Prostate gland (tissue), 2 donors: ENCODE measurements around the gene BFSP1. TPM values are rescaled to one million over a fixed set of nuclear protein-coding genes. Genes with fewer than 3 reads are reported as not detected.

Experiments
- DNase-seq: peaks from one replicate; pipeline ENCODE4 v3.0.0-alpha.2; 2019; ENCODE audit warnings: low spot score
- H3K27ac ChIP-seq, 2 donors: fragments of 200-600 bp; sonication (generic); 2 replicates each; pipeline ENCODE4 v1.5.1; 2017 to 2019
- H3K27me3 ChIP-seq: fragments of 200-600 bp; sonication (generic); replicated peaks from 2 replicates; pipeline ENCODE4 v1.5.1; 2019; ENCODE audit not compliant: insufficient read depth
- H3K36me3 ChIP-seq, 2 donors: fragments of 200-600 bp; sonication (generic); 1 replicate in 1 of 2; 2 replicates in 1 of 2; pipeline versions ENCODE4 v1.5.1 to v1.8.1; 2017 to 2019
- H3K4me1 ChIP-seq: fragments of 200-600 bp; sonication (generic); replicated peaks from 2 replicates; pipeline ENCODE4 v1.5.1; 2019
- H3K4me3 ChIP-seq, 2 donors: fragments of 200-600 bp; sonication (generic); 2 replicates each; pipeline ENCODE4 v1.5.1; 2017 to 2019
- H3K9me3 ChIP-seq: fragments of 200-600 bp; sonication (generic); 2 replicates; pipeline ENCODE4 v1.5.1; 2017
- POLR2A ChIP-seq: fragments of 450-650 bp; IDR thresholded peaks from one replicate; pipeline ENCODE4 v1.6.1; 2016; ENCODE audit warnings: antibody characterized with exemption, mild to moderate bottlenecking
- POLR2AphosphoS5 ChIP-seq: sonication (generic); formaldehyde crosslinking; IDR thresholded peaks from one replicate; pipeline ENCODE4 v1.6.1; 2017; ENCODE audit warnings: antibody characterized with exemption
- WGBS: methylation state at CpG from one replicate; pipeline ENCODE4 v1.1.5; 2018; 5-methylcytosine and 5-hydroxymethylcytosine counted together
- intact Hi-C: fragments of 100-400 bp; cut with DNase I; formaldehyde crosslinking; loops from one replicate; pipeline ENCODE4 v1.14.2; 2022
- total RNA-seq, 2 donors: library from RNA; depleted of rRNA; stranded (reverse); fragments of >200 nt; gene quantifications; one replicate each; pipeline ENCODE4 v1.1.0, GENCODE V29; 2016
- TF ChIP-seq, protein P1 (sequence below), 4 experiments: fragments of 200-600 bp in 2 of 4; fragments of 450-650 bp in 2 of 4; sonication (generic) in 2 of 4; IDR thresholded peaks; 1 replicate in 3 of 4; 2 replicates in 1 of 4; pipeline ENCODE4 v1.5.1; 2016 to 2019; ENCODE audit warnings: antibody characterized with exemption in 4 of 4, mild to moderate bottlenecking in 2 of 4, moderate library complexity in 2 of 4

The BFSP1 gene
- total RNA-seq, 2 donors from 2014 or later, result 0.27 to 6.9 TPM

DNA sequence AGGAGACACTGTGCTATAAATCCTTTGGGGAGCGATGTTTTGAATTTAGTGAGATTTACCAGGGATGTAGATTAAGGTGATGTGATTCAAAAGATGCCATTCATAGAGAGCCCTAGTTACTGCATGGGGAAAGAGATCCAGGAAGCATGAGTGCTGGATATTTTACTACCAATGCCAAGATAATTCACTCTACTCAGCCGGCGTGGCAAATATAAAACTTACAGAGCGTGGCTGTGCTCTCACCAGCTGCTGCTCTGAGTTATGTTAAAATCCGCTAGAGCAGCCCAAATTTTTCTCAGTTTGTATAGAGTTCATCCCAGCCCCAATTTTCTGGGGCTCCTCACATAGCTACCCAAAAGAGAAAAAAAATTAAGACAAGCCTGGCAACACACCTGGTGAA, 48.6 kb downstream of the BFSP1 start:
- no peak for TF ChIP-seq POLR2A
- WGBS, result 30% methylated on average over 5 of the region's 5 CpGs
- Histone ChIP-seq H3K4me1 (no peaks in the 10 kb centered on the region), H3K9me3 (no peaks in the 10 kb centered on the region), H3K4me3 (no peak overlapping the region), H3K27ac (no peak overlapping the region), H3K36me3 (no peaks in the 10 kb centered on the region), H3K27me3 (no peaks in the 10 kb centered on the region)
- intact Hi-C loops, result no loop called here
- DNase-seq, result no peak

DNA sequence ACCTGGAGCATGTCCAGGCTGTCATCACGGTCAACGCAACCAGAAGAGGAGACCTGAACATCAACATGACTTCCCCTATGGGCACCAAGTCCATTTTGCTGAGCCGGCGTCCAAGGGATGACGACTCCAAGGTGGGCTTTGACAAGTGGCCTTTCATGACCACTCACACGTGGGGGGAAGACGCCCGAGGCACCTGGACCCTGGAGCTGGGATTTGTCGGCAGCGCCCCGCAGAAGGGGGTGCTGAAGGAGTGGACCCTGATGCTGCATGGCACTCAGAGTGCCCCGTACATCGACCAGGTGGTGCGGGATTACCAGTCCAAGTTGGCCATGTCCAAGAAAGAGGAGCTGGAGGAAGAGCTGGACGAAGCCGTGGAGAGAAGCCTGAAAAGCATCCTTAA, 49.5 kb downstream of the BFSP1 start:
- no peak for DNase-seq
- Histone ChIP-seq H3K36me3 (no peaks in the 10 kb centered on the region), H3K27me3 (no peaks in the 10 kb centered on the region), H3K4me1 (no peaks in the 10 kb centered on the region), H3K27ac (no peak overlapping the region), H3K9me3 (no peaks in the 10 kb centered on the region), H3K4me3 (no peak overlapping the region)
- WGBS, result 92% methylated on average over 16 of the region's 16 CpGs
- intact Hi-C loops, result no loop called here
- no peak for TF ChIP-seq POLR2AphosphoS5
- no peak for TF ChIP-seq POLR2A
- TF ChIP-seq, protein P1, sequence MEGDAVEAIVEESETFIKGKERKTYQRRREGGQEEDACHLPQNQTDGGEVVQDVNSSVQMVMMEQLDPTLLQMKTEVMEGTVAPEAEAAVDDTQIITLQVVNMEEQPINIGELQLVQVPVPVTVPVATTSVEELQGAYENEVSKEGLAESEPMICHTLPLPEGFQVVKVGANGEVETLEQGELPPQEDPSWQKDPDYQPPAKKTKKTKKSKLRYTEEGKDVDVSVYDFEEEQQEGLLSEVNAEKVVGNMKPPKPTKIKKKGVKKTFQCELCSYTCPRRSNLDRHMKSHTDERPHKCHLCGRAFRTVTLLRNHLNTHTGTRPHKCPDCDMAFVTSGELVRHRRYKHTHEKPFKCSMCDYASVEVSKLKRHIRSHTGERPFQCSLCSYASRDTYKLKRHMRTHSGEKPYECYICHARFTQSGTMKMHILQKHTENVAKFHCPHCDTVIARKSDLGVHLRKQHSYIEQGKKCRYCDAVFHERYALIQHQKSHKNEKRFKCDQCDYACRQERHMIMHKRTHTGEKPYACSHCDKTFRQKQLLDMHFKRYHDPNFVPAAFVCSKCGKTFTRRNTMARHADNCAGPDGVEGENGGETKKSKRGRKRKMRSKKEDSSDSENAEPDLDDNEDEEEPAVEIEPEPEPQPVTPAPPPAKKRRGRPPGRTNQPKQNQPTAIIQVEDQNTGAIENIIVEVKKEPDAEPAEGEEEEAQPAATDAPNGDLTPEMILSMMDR (IDR thresholded peaks at IDR 0.05), result no peak

DNA sequence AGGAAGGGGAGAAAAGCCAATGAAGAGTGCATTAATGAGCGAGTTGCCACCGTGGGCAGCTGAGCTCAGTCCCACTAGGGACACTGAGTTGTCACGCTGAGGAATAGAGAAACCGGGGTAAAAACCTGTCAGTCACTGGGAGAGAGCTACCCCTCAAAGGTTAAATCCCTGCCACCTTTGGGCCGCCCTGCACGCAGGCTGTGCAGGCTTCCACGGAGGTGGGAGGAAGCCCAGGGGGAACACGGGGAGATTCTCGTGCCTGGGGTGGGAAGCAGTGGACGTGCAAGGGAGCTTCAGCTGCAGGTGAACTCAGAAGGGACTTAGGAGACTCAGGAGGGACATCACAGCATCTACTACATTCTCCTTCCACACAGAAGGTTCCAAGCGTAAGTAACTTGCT, 50.5 kb downstream of the BFSP1 start:
- Histone ChIP-seq H3K4me1 (no peaks in the 10 kb centered on the region), H3K36me3 (no peaks in the 10 kb centered on the region), H3K4me3 (no peak overlapping the region), H3K27ac (no peak overlapping the region), H3K9me3 (no peaks in the 10 kb centered on the region), H3K27me3 (no peaks in the 10 kb centered on the region)
- TF ChIP-seq, protein P1 (IDR thresholded peaks at IDR 0.05), result no peak
- no peak for TF ChIP-seq POLR2A
- no peak for TF ChIP-seq POLR2AphosphoS5
- DNase-seq, result no peak
- 86% methylated on average over 11 of the region's 11 CpGs for WGBS
- intact Hi-C loops, result no loop called here

DNA sequence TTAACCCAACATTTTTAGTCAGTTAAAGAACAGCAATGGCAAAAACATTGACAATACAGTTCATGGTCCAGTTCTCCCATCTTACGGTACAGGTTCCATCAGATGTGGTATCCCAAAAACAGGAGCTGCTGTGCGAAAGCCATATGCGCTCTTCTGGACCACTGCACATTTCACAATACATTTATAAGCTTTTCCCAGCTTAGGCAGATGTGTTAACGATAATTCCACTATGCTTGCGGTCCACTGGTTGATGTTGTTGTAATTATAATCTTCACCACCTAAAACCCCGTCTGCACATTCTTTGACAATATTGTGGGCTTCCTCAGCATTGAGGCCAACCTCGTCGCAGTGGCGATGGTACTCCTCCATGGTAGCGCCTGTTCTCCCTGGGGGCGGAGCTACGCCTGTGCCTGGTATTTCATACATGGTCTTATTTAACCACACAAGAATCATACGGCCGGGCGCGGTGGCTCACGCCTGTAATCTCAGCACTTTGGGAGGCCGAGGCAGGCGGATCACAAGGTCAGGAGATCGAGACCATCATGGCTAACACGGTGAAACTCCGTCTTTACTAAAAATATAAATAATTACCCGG, 52.0 kb downstream of the BFSP1 start:
- H3K36me3 ChIP-seq, result no peaks in the 10 kb centered on the region
- intact Hi-C loops, result no loop called here
- H3K27me3 ChIP-seq, result no peaks in the 10 kb centered on the region
- TF ChIP-seq, protein P1 (IDR thresholded peaks at IDR 0.05), result no peak
- TF ChIP-seq POLR2AphosphoS5 (no peak), POLR2A (no peak)
- WGBS, result 95% methylated on average over 23 of the region's 23 CpGs
- H3K4me3 ChIP-seq, result no peak overlapping the region
- no peaks in the 10 kb centered on the region for H3K4me1 ChIP-seq
- DNase-seq, result no peak
- H3K27ac ChIP-seq, result no peak overlapping the region
- no peaks in the 10 kb centered on the region for H3K9me3 ChIP-seq

DNA sequence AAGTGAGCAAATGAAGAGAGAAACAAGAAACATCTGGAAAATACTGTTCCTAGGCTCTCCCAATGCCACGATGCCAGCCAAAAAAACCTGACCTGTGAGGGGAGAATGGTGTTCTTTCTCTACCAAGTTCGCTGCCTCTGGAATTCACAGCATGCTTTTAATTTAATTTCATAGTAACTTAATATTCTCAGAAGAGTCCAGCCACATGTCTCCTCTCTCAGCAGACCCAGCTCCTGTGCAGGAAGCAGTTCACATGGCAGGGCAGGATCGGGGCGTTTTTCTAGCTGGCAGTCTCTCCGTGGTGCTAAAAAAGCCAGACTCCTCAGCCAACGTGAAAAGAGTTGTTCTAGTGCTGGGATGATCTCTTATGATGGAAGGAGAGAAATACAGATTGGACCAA, 57.5 kb downstream of the BFSP1 start:
- no peak for DNase-seq
- H3K9me3 ChIP-seq, result no peaks in the 10 kb centered on the region
- H3K27ac ChIP-seq, result no peak overlapping the region
- H3K27me3 ChIP-seq, result no peaks in the 10 kb centered on the region
- H3K4me3 ChIP-seq, result no peak overlapping the region
- H3K36me3 ChIP-seq, result no peaks in the 10 kb centered on the region
- intact Hi-C loops, result no loop called here
- H3K4me1 ChIP-seq, result no peaks in the 10 kb centered on the region
- 54% methylated on average over 6 of the region's 6 CpGs for WGBS
- TF ChIP-seq, protein P1 (IDR thresholded peaks at IDR 0.05), result no peak
- no peak for TF ChIP-seq POLR2AphosphoS5
